BLaER1 treated with 17β-estradiol and CSF1 and Interleukin-3, amounts not matched to agents 10 nM and 100 nM (cell line): Measurements from ENCODE around the gene DOCK8.

ENCODE experiments used
- H3K27ac ChIP-seq, 11 experiments: shearing (Covaris generic); formaldehyde crosslinking; 2 replicates each; pipeline ENCODE4 v1.8.1; 2022
- H3K27me3 ChIP-seq, 11 experiments: shearing (Covaris generic); formaldehyde crosslinking; 2 replicates each; pipeline ENCODE4 v1.8.1; 2022
- H3K36me3 ChIP-seq, 11 experiments: shearing (Covaris generic); formaldehyde crosslinking; 2 replicates each; pipeline ENCODE4 v1.8.1; 2022
- H3K4me1 ChIP-seq, 10 experiments: shearing (Covaris generic); formaldehyde crosslinking; 2 replicates each; pipeline ENCODE4 v1.8.1; 2022
- H3K4me2 ChIP-seq, 11 experiments: shearing (Covaris generic); formaldehyde crosslinking; 2 replicates each; pipeline ENCODE4 v1.8.1; 2022
- H3K4me3 ChIP-seq, 10 experiments: shearing (Covaris generic); formaldehyde crosslinking; 2 replicates each; pipeline ENCODE4 v1.8.1; 2022
- H3K9ac ChIP-seq, 11 experiments: shearing (Covaris generic); formaldehyde crosslinking; 2 replicates each; pipeline ENCODE4 v1.8.1; 2022
- H3K9me3 ChIP-seq, 11 experiments: shearing (Covaris generic); formaldehyde crosslinking; replicated peaks in 1 of 11; 2 replicates each; pipeline ENCODE4 v1.8.1; 2022
- H4K20me1 ChIP-seq, 11 experiments: shearing (Covaris generic); formaldehyde crosslinking; 2 replicates each; pipeline ENCODE4 v1.8.1; 2022
- Cebpa-rat ChIP-seq, 11 experiments: shearing (Covaris generic); IDR thresholded peaks; 2 replicates each; pipeline ENCODE4 v1.8.1; 2022

The DOCK8 gene

DNA sequence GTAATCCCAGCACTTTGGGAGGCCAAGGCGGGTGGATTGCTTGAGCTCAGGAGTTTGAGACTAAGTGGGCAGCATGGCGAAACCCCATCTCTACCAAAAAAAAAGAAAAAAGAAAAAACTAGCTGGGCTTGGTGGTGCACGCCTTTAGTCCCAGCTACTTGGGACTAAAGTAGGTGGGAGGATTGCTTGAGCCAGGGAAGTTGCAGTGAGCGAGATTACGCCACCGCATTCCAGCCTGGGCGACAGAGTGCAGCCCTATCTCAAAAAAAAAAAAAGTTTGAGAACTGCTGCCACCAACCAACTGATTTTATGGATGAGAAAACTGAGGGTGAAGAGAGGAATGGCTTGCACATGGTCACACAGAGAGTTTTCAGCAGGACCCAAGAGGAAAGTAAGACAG is 175.1 kb downstream of the DOCK8 start:
- TF ChIP-seq Cebpa-rat (IDR thresholded peaks at IDR 0.05): no peak
- H3K4me3 ChIP-seq: no peak overlapping the region
- no peaks in the 10 kb centered on the region for H3K4me1 ChIP-seq
- H3K36me3 ChIP-seq: peaks cover 0 to 99% (median 20%) of the 10 kb centered on the region in 11 experiments; a peak in 13 of 22 replicates
- H3K27ac ChIP-seq: no peak overlapping the region
- H4K20me1 ChIP-seq: 0 out of 22 replicates have a peak, but pooled peaks cover 0 to 3% (median 0%) of the 10 kb centered on the region in 11 experiments
- no peak overlapping the region for H3K9ac ChIP-seq
- no peaks in the 10 kb centered on the region for H3K9me3 ChIP-seq
- no peaks in the 10 kb centered on the region for H3K27me3 ChIP-seq
- H3K4me2 ChIP-seq: no peak overlapping the region

DNA sequence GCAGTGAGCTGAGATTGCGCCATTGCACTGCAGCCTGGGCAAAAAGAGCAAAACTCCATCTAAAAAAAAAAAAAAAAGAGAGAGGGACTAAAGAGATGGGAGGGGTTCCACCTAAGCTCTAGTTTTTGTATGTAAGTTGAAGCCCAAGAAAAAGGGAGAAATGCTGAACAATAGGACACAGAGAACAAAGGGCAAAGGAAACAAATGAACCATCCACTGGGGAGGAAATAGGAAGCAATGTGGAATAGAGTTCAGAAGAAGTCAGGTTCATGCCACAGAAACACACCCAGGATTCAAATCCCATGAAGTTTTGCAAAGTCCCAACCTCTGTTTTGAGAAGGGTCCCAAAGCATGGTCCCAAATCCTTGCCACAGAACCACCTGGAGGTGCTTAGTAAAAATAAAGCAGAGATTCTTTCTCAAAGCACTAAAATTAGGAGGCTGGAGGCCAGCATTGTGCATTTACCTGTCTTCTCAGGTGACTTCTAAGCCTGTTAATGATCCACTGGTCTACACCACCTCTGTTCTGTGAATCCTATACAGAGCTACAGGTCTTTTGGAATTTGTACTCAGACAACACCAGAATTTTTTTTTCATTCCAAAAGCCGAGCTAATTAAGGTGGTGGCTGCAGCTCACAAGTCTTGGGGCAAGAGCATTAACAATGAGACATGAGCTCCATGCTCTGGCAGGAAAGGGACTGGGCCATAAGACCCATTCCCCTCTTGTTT is 177.6 kb downstream of the DOCK8 start:
- H4K20me1 ChIP-seq: peaks cover 0 to 3% (median 0%) of the 10 kb centered on the region in 11 experiments; a peak in 1 of 22 replicates
- H3K4me3 ChIP-seq: no peak overlapping the region
- peaks cover 0 to 99% (median 11%) of the 10 kb centered on the region in 11 experiments; a peak in 11 of 22 replicates for H3K36me3 ChIP-seq
- no peak for TF ChIP-seq Cebpa-rat (IDR thresholded peaks at IDR 0.05)
- H3K9me3 ChIP-seq: no peaks in the 10 kb centered on the region
- no peak overlapping the region for H3K27ac ChIP-seq
- no peaks in the 10 kb centered on the region for H3K27me3 ChIP-seq
- H3K9ac ChIP-seq: no peak overlapping the region
- no peaks in the 10 kb centered on the region for H3K4me1 ChIP-seq
- no peak overlapping the region for H3K4me2 ChIP-seq

DNA sequence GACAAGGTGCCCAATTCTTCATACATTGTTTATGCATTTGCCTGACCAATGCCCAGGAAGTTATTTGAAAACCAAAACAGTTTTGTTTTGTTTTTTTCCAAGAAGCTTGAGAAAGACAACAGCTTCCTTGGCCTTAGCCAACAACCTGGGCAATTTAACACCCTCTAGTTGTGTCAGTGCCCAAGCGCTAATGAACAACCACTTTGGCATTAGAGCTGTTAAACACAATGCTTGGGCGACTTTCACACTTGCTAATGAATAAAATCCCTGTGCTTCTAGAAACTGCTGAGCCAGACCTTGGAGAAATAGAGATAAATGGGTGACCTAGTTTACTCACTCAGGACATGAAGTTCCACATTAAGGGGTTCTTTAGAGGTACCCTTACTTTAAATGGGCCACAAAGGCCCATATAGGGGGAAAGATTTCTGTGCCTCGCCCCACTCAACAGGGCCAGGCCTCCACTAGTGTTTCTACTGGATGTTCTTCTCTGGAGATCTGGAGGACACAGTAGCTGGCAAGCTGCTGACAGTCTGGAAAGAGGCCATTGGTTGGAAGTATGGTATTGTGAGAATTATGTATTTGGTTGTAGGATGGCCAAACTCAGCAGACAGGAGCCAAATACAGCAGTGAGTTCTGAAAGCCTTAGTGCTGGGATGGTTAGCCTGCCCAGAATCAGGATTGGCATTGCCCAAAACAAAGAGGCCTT is 179.8 kb downstream of the DOCK8 start:
- no peak overlapping the region for H3K9ac ChIP-seq
- H3K4me2 ChIP-seq: no peak overlapping the region
- no peaks in the 10 kb centered on the region for H3K9me3 ChIP-seq
- peaks cover 0 to 3% (median 0%) of the 10 kb centered on the region in 11 experiments; a peak in 1 of 22 replicates for H4K20me1 ChIP-seq
- H3K4me1 ChIP-seq: no peaks in the 10 kb centered on the region
- no peaks in the 10 kb centered on the region for H3K27me3 ChIP-seq
- TF ChIP-seq Cebpa-rat (IDR thresholded peaks at IDR 0.05): no peak
- peaks cover 0 to 99% (median 11%) of the 10 kb centered on the region in 11 experiments; a peak in 12 of 22 replicates for H3K36me3 ChIP-seq
- H3K27ac ChIP-seq: no peak overlapping the region
- H3K4me3 ChIP-seq: no peak overlapping the region

DNA sequence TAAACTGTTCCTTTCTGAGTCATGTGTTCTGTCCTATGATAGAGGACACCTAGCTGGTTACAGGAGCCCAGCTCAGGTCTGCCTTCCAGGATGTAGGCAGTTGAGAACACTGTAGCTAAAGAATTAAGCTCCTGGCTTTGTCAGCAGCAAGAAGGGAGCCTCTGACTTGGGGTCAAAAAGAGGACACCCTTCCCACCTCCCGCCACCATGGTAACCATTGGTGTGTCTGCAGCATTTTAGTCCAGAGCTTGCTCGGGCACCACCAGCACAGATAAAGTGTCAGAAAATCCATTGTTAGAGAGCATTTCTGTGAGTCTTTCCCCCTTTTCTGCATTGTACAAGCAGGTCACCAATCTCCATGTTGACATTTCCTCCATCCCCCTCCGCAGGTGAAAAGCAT is 181.7 kb downstream of the DOCK8 start:
- TF ChIP-seq Cebpa-rat (IDR thresholded peaks at IDR 0.05): no peak
- peaks cover 0 to 98% (median 14%) of the 10 kb centered on the region in 11 experiments; a peak in 15 of 22 replicates for H3K36me3 ChIP-seq
- no peaks in the 10 kb centered on the region for H3K27me3 ChIP-seq
- no peaks in the 10 kb centered on the region for H3K4me1 ChIP-seq
- no peak overlapping the region for H3K4me2 ChIP-seq
- H3K9ac ChIP-seq: no peak overlapping the region
- no peaks in the 10 kb centered on the region for H3K9me3 ChIP-seq
- no peak overlapping the region for H3K4me3 ChIP-seq
- H3K27ac ChIP-seq: no peak overlapping the region
- H4K20me1 ChIP-seq: peaks cover 0 to 3% (median 0%) of the 10 kb centered on the region in 11 experiments; a peak in 1 of 22 replicates

DNA sequence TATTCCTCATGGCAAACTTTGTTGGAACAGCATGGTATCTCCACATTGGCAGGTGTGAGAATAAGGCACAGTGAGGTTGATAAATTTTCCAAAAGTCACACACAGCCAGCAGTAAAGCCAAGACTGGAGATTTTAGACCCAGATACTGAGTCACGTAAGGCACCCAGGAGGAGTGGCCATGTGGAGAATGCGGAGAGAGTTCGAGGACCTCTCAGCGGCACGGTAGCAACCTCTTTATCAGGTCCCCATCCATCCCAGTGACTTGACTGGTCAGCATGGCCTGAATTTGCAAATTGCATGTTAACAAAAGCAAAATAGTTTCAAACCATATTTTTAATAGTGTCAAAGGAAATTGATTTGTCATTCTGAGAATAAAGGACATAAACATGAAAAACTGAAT is 183.4 kb downstream of the DOCK8 start:
- H3K36me3 ChIP-seq: peaks cover 0 to 99% (median 31%) of the 10 kb centered on the region in 11 experiments; a peak in 16 of 22 replicates
- no peaks in the 10 kb centered on the region for H3K9me3 ChIP-seq
- H4K20me1 ChIP-seq: peaks cover 0 to 3% (median 0%) of the 10 kb centered on the region in 11 experiments; a peak in 1 of 22 replicates
- H3K9ac ChIP-seq: no peak overlapping the region
- H3K27ac ChIP-seq: no peak overlapping the region
- no peaks in the 10 kb centered on the region for H3K27me3 ChIP-seq
- no peak overlapping the region for H3K4me3 ChIP-seq
- H3K4me1 ChIP-seq: no peaks in the 10 kb centered on the region
- no peak for TF ChIP-seq Cebpa-rat (IDR thresholded peaks at IDR 0.05)
- H3K4me2 ChIP-seq: no peak overlapping the region

DNA sequence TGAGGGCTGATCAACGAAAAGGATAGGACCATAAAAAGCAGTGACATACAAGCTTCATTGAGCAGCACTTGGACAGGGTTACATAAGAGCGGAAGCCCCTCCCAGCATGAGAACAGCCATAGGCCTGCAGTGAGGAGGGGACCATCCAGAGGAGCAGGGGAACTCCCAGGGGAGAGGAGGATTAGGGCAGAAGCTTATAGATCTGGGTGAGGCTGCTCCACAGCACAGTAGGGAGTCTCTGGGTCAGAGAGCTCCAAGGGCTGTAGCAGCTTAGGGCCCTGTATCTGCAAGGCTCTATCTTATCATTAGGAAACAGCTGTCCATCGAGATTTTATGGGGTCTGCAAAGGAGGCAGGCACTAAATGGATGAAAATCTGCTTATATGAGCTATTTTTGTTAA is 186.6 kb downstream of the DOCK8 start:
- Histone ChIP-seq H3K27ac (no peak overlapping the region), H3K27me3 (no peaks in the 10 kb centered on the region), H4K20me1 (no peaks in the 10 kb centered on the region; a peak in 1 of 22 replicates), H3K9me3 (no peaks in the 10 kb centered on the region), H3K4me3 (no peak overlapping the region), H3K4me2 (no peak overlapping the region), H3K9ac (no peak overlapping the region), H3K36me3 (peaks cover 5 to 97% (median 47%) of the 10 kb centered on the region in 11 experiments; a peak in 19 of 22 replicates), H3K4me1 (no peaks in the 10 kb centered on the region)
- no peak for TF ChIP-seq Cebpa-rat (IDR thresholded peaks at IDR 0.05)

DNA sequence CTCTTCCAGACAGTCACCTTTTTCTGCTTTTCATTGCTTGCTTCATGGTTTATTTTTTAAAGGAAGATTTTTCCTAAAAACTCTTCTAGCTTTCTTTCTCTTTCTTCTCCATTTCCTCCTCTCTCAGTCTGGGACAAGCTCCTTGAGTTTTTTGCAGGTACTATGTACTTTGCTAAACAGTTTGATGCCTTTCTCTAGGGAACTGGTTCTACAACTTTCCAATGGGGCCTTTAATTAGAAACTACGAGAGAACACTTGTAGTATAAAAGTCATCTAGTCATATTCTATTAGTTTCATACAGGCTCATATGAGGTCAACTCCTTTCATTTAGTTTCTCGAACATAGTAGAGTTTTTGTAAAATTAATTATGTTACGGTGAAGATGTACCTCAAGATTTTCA is 189.6 kb downstream of the DOCK8 start:
- Histone ChIP-seq H3K9ac (no peak overlapping the region), H3K9me3 (peaks cover 0 to 6% (median 0%) of the 10 kb centered on the region in 11 experiments; a peak in 3 of 22 replicates), H3K27me3 (no peaks in the 10 kb centered on the region), H3K4me2 (no peak overlapping the region), H3K27ac (no peak overlapping the region), H3K4me1 (peaks cover 0 to 4% (median 0%) of the 10 kb centered on the region in 10 experiments; a peak in 1 of 20 replicates), H4K20me1 (no peaks in the 10 kb centered on the region), H3K36me3 (peaks cover 16 to 97% (median 73%) of the 10 kb centered on the region in 11 experiments; a peak in 20 of 22 replicates), H3K4me3 (no peak overlapping the region)
- TF ChIP-seq Cebpa-rat (IDR thresholded peaks at IDR 0.05): no peak

DNA sequence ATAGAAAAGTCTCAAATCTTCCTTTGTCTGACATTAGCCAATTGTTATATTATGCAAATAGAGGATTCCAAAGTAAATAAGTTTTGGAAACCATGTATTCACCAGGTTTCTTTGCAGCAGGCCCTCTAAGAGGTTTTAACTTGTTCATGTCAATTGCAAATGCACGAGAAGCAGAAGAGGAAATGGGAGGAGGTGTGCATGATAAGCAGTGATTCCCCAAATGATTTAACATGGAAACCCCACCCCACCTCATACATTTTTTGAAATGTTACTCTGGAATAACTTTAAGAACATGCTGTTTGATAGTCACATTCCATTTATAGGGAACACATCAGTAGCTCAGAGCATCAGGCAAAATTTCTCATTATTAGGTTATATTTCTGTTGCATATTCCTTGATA is 190.7 kb downstream of the DOCK8 start:
- no peak for TF ChIP-seq Cebpa-rat (IDR thresholded peaks at IDR 0.05)
- Histone ChIP-seq H3K27ac (no peak overlapping the region), H3K27me3 (no peaks in the 10 kb centered on the region), H4K20me1 (no peaks in the 10 kb centered on the region), H3K4me2 (no peak overlapping the region), H3K9me3 (peaks cover 0 to 8% (median 0%) of the 10 kb centered on the region in 11 experiments; a peak in 3 of 22 replicates), H3K4me3 (no peak overlapping the region), H3K9ac (no peak overlapping the region), H3K36me3 (peaks cover 16 to 96% (median 73%) of the 10 kb centered on the region in 11 experiments; a peak in 20 of 22 replicates), H3K4me1 (peaks cover 0 to 4% (median 0%) of the 10 kb centered on the region in 10 experiments; a peak in 1 of 20 replicates)
